GM21526 (cell line): Measurements from ENCODE around the gene SH3BP2.

ENCODE experiments used
- ATAC-seq: cut with Tn5 transposase; IDR thresholded peaks from one replicate; pipeline ENCODE4 v1.9.1; 2021; ENCODE audit warnings: moderate library complexity; ENCODE audit not compliant: unreplicated experiment, low FRiP score

SH3BP2 gene

GRCh38 chr4:2789793-2790582 is 2.9 kb upstream of the SH3BP2 start:
- ATAC-seq = no peak

- no peak for ATAC-seq
Measured at GRCh38 chr4:2790583-2791517, 2.0 kb upstream of the SH3BP2 start.

- ATAC-seq = no peak
Measured at GRCh38 chr4:2791518-2792395, 1.1 kb upstream of the SH3BP2 start.

- ATAC-seq = no peak
Measured at GRCh38 chr4:2792396-2792710, 532 bp upstream of the SH3BP2 start.

GRCh38 chr4:2793586-2794485 is 951 bp downstream of the SH3BP2 start:
- no peak for ATAC-seq

GRCh38 chr4:2794486-2795299 is 1.8 kb downstream of the SH3BP2 start:
- ATAC-seq = no peak

- ATAC-seq = no peak
Measured at GRCh38 chr4:2795300-2795892, 2.5 kb downstream of the SH3BP2 start.

GRCh38 chr4:2795893-2796848 is 3.3 kb downstream of the SH3BP2 start:
- ATAC-seq = no peak

GRCh38 chr4:2796849-2797544 is 4.1 kb downstream of the SH3BP2 start:
- ATAC-seq = no peak

- ATAC-seq = no peak
Measured at GRCh38 chr4:2797545-2798305, 4.8 kb downstream of the SH3BP2 start.

GRCh38 chr4:2798399-2799223 is 5.7 kb downstream of the SH3BP2 start:
- no peak for ATAC-seq

GRCh38 chr4:2799224-2799911 is 6.5 kb downstream of the SH3BP2 start:
- ATAC-seq = no peak

- ATAC-seq = no peak
Measured at GRCh38 chr4:2799971-2800690, 7.2 kb downstream of the SH3BP2 start.
